Neuronal stem cell (in vitro differentiated cells): Measurements from ENCODE around the gene ZNF454.

Experiments
- DNase-seq: peaks from one replicate; pipeline ENCODE4 v3.0.0-alpha.2; 2013; ENCODE audit warnings: low spot score
- H2AFZ ChIP-seq: one replicate; pipeline ENCODE4 v1.6.1; 2013; ENCODE audit warnings: mild to moderate bottlenecking, low read length, inconsistent platforms
- H2AK5ac ChIP-seq: 2 replicates; pipeline ENCODE4 v1.6.1; 2013; ENCODE audit warnings: low read depth, mild to moderate bottlenecking, inconsistent platforms, low read length, moderate library complexity, mixed read lengths
- H2BK120ac ChIP-seq: 2 replicates; pipeline ENCODE4 v1.6.1; 2013; ENCODE audit warnings: low read depth, mild to moderate bottlenecking, inconsistent platforms, low read length, moderate library complexity, mixed read lengths
- H2BK12ac ChIP-seq: one replicate; pipeline ENCODE4 v1.6.1; 2013; ENCODE audit warnings: low read length, inconsistent platforms
- H2BK15ac ChIP-seq: 2 replicates; pipeline ENCODE4 v1.6.1; 2013; ENCODE audit warnings: mild to moderate bottlenecking, low read length, inconsistent platforms, mixed read lengths
- H2BK5ac ChIP-seq: one replicate; pipeline ENCODE4 v1.6.1; 2013; ENCODE audit warnings: inconsistent platforms, mild to moderate bottlenecking, low read length, moderate library complexity
- H3K14ac ChIP-seq: one replicate; pipeline ENCODE4 v1.6.1; 2013; ENCODE audit warnings: low read length, inconsistent platforms
- H3K18ac ChIP-seq: 2 replicates; pipeline ENCODE4 v1.6.1; 2013; ENCODE audit warnings: low read length, inconsistent platforms
- H3K23ac ChIP-seq: 2 replicates; pipeline ENCODE4 v1.6.1; 2013; ENCODE audit warnings: low read depth, mild to moderate bottlenecking, mixed read lengths, low read length, inconsistent platforms; ENCODE audit not compliant: poor library complexity
- H3K27ac ChIP-seq: replicated peaks from 3 replicates; pipeline ENCODE4 v1.5.1; 2013; ENCODE audit warnings: low read length, inconsistent platforms
- H3K27me3 ChIP-seq, 3 experiments: 2 replicates each; pipeline ENCODE4 v1.6.1; 2013; ENCODE audit warnings: low read length in 3 of 3, mild to moderate bottlenecking in 2 of 3, inconsistent platforms in 1 of 3, low read depth in 1 of 3, mixed read lengths in 1 of 3, moderate library complexity in 1 of 3; ENCODE audit not compliant: control insufficient read depth in 3 of 3, insufficient read depth in 3 of 3
- H3K36me3 ChIP-seq, 2 donors: replicated peaks in 1 of 2; 2 replicates each; pipeline ENCODE4 v1.6.1; 2013; ENCODE audit warnings: low read length in 2 of 2; ENCODE audit not compliant: control insufficient read depth in 2 of 2, insufficient read depth in 2 of 2
- H3K4ac ChIP-seq: 2 replicates; pipeline ENCODE4 v1.6.1; 2013; ENCODE audit warnings: inconsistent platforms, mild to moderate bottlenecking, low read length, moderate library complexity
- H3K4me1 ChIP-seq, 2 donors: 1 replicate in 1 of 2; 2 replicates in 1 of 2; pipeline ENCODE4 v1.6.1; 2013; ENCODE audit warnings: low read length in 2 of 2, low read depth in 1 of 2; ENCODE audit not compliant: control insufficient read depth in 2 of 2, insufficient read depth in 1 of 2
- H3K4me2 ChIP-seq: one replicate; pipeline ENCODE4 v1.6.1; 2013; ENCODE audit warnings: mild to moderate bottlenecking, low read length, inconsistent platforms; ENCODE audit not compliant: insufficient read depth, poor library complexity, severe bottlenecking
- H3K4me3 ChIP-seq, 2 donors: 2 replicates each; pipeline ENCODE4 v1.5.1; 2013; ENCODE audit warnings: low read length in 2 of 2, mild to moderate bottlenecking in 2 of 2, inconsistent platforms in 1 of 2, moderate library complexity in 1 of 2
- H3K79me1 ChIP-seq: one replicate; pipeline ENCODE4 v1.6.1; 2013; ENCODE audit warnings: low read depth, mild to moderate bottlenecking, inconsistent platforms, low read length, moderate library complexity
- H3K9ac ChIP-seq: one replicate; pipeline ENCODE4 v1.6.1; 2013; ENCODE audit warnings: mild to moderate bottlenecking, low read depth, low read length, inconsistent platforms; ENCODE audit not compliant: poor library complexity
- H3K9me3 ChIP-seq, 2 donors: replicated peaks in 1 of 2; 2 replicates each; pipeline versions ENCODE3 to v1.6.1; 2013; ENCODE audit warnings: low read length in 2 of 2, mild to moderate bottlenecking in 2 of 2, inconsistent platforms in 1 of 2, low read depth in 1 of 2, mixed read lengths in 1 of 2, moderate library complexity in 1 of 2; ENCODE audit not compliant: control insufficient read depth in 2 of 2, insufficient read depth in 1 of 2
- H4K8ac ChIP-seq: one replicate; pipeline ENCODE4 v1.6.1; 2013; ENCODE audit warnings: low read depth, mild to moderate bottlenecking, inconsistent platforms, low read length, moderate library complexity
- H4K91ac ChIP-seq: one replicate; pipeline ENCODE4 v1.6.1; 2013; ENCODE audit warnings: low read length, low read depth, mild to moderate bottlenecking, inconsistent platforms; ENCODE audit not compliant: poor library complexity
- WGBS, 2 donors: extraction: QIAGEN DNeasy Blood & Tissue Kit; methylation state at CpG; one replicate each; pipeline ENCODE4 v1.1.7; 2013; ENCODE audit warnings: missing lambda C conversion rate in 2 of 2, mixed read lengths in 1 of 2; ENCODE audit not compliant: insufficient read length in 2 of 2, insufficient replicate concordance in 1 of 2; ENCODE audit errors: extremely low coverage in 2 of 2; 5-methylcytosine and 5-hydroxymethylcytosine counted together

The ZNF454 gene

DNA sequence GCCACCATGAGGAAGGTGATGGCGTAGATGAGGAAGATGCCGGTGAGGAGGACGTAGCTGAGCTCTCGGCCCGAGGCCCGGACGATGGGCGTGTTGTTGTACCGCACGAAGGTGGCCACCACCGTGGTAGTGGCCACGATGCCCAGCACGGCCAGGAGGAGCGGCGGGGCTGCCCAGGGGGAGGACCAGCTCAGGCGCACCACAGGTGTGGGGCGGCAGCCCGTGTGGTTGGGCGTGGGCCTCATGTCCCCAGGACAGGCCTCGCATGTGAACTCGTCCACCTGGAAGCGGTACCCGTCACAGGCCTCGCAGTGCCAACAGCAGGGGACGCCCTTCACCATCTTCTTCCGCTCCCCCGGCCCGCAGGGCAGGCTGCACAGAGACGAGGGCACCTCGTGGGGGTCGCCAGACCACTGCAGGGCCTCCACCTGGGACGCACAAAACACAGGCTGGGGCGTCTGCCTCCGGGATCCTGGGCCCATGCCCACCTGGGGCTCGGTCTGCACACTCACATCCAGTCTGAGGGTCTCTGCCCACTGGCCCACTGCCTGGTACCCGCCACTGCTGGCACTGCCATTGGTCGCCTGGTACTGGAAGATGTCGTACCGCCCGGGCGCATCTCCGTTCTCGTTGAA, 45.4 kb downstream of the ZNF454 start:
- no peak for DNase-seq
- Histone ChIP-seq H3K18ac (peak overlapping the region; percentile 28), H3K23ac (peak overlapping the region; percentile 65), H3K9ac (no peak overlapping the region), H3K79me1 (peaks cover 2% of the 10 kb centered on the region), H2BK15ac (no peak overlapping the region), H3K4me1 (no peaks in the 10 kb centered on the region), H3K14ac (peak overlapping the region; percentile 56), H3K9me3 (peaks cover 39 to 65% of the 10 kb centered on the region in 2 donors), H2BK5ac (no peak overlapping the region), H4K91ac (no peak overlapping the region), H4K8ac (no peak overlapping the region), H2AFZ (no peak overlapping the region), H3K4me2 (no peak overlapping the region), H3K36me3 (no peaks in the 10 kb centered on the region), H2AK5ac (no peak overlapping the region), H2BK120ac (no peak overlapping the region), H3K4ac (no peak overlapping the region), H3K27ac (no peak overlapping the region), H3K4me3 (peak overlapping the region in 1 of 2 donors; percentile 62), H3K27me3 (no peaks in the 10 kb centered on the region), H2BK12ac (no peak overlapping the region)
- no CpG with 5 or more reads among the region's 43 CpGs for WGBS, 2 donors

DNA sequence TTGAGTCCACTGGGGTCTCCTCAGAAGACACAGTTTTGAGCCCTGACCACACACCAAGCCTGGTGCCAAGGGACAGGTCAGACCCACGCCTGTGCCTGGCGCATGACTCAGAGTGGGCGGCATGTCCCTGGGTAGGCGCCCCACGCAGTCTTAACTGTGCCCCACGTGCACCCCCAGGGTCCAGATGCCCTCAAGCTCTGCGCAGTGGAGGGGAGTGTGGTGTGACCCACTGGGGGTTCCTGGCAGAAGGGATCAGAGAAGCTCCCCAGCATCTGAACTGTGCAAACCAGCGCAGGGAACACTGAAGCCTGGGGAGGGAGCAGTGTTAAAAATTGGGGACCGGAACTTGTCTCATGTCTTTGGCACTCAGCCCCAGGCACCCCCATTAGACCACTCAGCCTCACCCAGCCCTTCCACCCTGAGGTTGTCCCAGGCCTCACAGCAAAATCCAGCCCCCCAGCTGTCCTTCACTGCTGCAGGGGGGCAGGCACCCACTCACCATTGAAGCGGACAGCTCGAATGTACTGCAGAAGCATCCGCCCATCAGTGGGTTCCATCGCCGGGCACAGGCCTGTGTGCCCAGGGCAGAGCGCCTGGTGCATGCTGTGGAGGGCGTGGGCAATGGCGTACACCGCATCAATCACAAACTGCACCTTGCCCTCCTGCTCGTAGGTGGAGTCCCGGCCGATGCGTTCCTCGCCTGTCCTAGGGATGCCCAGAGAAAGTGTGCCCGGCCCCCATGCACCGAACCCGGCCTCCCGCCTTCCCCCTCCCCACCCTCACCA, 47.6 kb downstream of the ZNF454 start:
- H3K9me3 ChIP-seq, result peaks cover 39 to 48% of the 10 kb centered on the region in 2 donors

DNA sequence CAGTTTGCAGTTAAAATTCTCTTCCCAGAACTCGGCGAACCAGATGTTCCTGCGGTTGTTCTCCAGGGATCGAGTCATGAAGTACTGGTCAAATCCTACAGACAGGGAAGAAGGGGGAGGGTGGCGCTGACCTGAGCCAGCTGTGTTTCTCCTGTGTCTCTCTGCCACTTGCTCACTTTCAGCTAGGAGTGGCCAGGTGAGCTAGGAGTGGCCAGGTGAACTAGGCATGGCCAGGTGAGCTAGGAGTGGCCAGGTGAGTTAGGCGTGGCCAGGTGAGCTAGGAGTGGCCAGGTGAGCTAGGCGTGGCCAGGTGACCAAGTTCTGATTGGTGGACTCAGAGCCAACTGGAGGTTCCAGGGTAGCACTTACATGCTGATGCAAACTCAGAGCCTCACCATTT, 48.3 kb downstream of the ZNF454 start:
- no peak overlapping the region for H2BK12ac ChIP-seq
- H3K4me2 ChIP-seq, result no peak overlapping the region
- H2BK120ac ChIP-seq, result no peak overlapping the region
- peaks cover 2% of the 10 kb centered on the region for H3K79me1 ChIP-seq
- no peak overlapping the region for H2AK5ac ChIP-seq
- no peak overlapping the region for H3K18ac ChIP-seq
- no peak overlapping the region for H2AFZ ChIP-seq
- no peak overlapping the region for H2BK15ac ChIP-seq
- H4K91ac ChIP-seq, result no peak overlapping the region
- no peaks in the 10 kb centered on the region for H3K36me3 ChIP-seq
- no peak overlapping the region for H3K27ac ChIP-seq
- peaks cover 0 to 1% of the 10 kb centered on the region in 2 donors for H3K4me1 ChIP-seq
- no peak for DNase-seq
- H3K4me3 ChIP-seq, result no peak overlapping the region
- H3K14ac ChIP-seq, result no peak overlapping the region
- no peak overlapping the region for H3K4ac ChIP-seq
- H3K9me3 ChIP-seq, result peaks cover 37 to 43% of the 10 kb centered on the region in 2 donors
- H3K27me3 ChIP-seq, result peaks cover 5 to 21% (median 14%) of the 10 kb centered on the region in 3 experiments
- no peak overlapping the region for H3K9ac ChIP-seq
- no peak overlapping the region for H4K8ac ChIP-seq
- WGBS, 2 donors, result no CpG with 5 or more reads among the region's 7 CpGs
- no peak overlapping the region for H2BK5ac ChIP-seq
- H3K23ac ChIP-seq, result no peak overlapping the region

More for the DNA sequence above, 47.6 kb downstream of the ZNF454 start:
- Histone ChIP-seq H3K36me3 (no peaks in the 10 kb centered on the region), H3K18ac (no peak overlapping the region), H2BK120ac (no peak overlapping the region), H3K23ac (no peak overlapping the region), H3K4me2 (no peak overlapping the region), H2AK5ac (no peak overlapping the region), H2BK12ac (peak overlapping the region; percentile 16), H3K4ac (no peak overlapping the region), H4K91ac (no peak overlapping the region), H2BK15ac (no peak overlapping the region), H3K27me3 (peaks cover 0 to 14% (median 7%) of the 10 kb centered on the region in 3 experiments), H4K8ac (no peak overlapping the region), H3K79me1 (peaks cover 2% of the 10 kb centered on the region), H3K9ac (no peak overlapping the region), H3K27ac (no peak overlapping the region), H2AFZ (no peak overlapping the region), H3K14ac (no peak overlapping the region), H3K4me1 (peaks cover 0 to 1% of the 10 kb centered on the region in 2 donors), H2BK5ac (peak overlapping the region; percentile 24), H3K4me3 (peak overlapping the region in 1 of 2 donors; percentile 18)
- no CpG with 5 or more reads among the region's 27 CpGs for WGBS, 2 donors
- no peak for DNase-seq

DNA sequence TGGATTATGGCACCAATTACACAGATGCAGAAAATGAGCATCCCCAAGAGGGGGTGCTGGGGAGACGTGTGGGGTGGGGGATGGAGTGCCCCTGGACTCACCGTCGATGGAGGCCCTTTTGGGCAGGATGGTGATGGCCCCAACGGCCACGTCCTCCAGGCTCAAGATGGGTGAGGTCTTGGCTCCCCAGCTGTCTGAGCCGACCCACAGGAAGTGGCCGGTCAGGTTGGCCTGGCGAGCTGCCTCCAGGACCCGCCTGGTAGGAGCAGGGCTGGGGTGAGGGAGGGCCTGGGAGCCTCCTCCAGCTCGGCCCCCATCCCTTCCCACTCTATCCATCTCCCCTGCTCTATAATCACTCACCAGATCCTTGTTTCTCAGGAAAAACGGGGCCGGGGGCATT, 49.5 kb downstream of the ZNF454 start:
- Histone ChIP-seq H3K27ac (no peak overlapping the region), H2BK12ac (no peak overlapping the region), H3K9ac (no peak overlapping the region), H3K14ac (no peak overlapping the region), H2AFZ (no peak overlapping the region), H2BK120ac (no peak overlapping the region), H2AK5ac (no peak overlapping the region), H3K4me3 (no peak overlapping the region), H3K23ac (no peak overlapping the region), H3K4ac (no peak overlapping the region), H3K36me3 (no peaks in the 10 kb centered on the region), H2BK5ac (no peak overlapping the region), H3K4me1 (peaks cover 0 to 1% of the 10 kb centered on the region in 2 donors), H3K9me3 (peaks cover 37% of the 10 kb centered on the region in 2 donors), H4K91ac (no peak overlapping the region), H3K18ac (no peak overlapping the region), H2BK15ac (no peak overlapping the region), H4K8ac (no peak overlapping the region), H3K79me1 (peaks cover 2% of the 10 kb centered on the region), H3K4me2 (no peak overlapping the region), H3K27me3 (peaks cover 6 to 30% (median 25%) of the 10 kb centered on the region in 3 experiments)
- no CpG with 5 or more reads among the region's 12 CpGs for WGBS, 2 donors
- DNase-seq, result no peak
